Stimulated activated naive CD8-positive, alpha-beta T cell treated with anti-CD3 and anti-CD28 coated beads, Interleukin-15, amount 100 ng/mL, for 72 hours (primary cell): Measurements from ENCODE around the gene NTNG2.

ENCODE experiments used
- ATAC-seq: fragments of 150-1000 bp; cut with Tn5 transposase; 2 replicates; pipeline ENCODE4 v1.10.0; 2021; ENCODE audit warnings: mild to moderate bottlenecking, moderate library complexity
- DNase-seq, 2 donors: peaks; one replicate each; pipeline ENCODE4 v3.0.0; 2021 to 2022
- H3K27ac Mint-ChIP-seq, 2 donors: one replicate each; pipeline ENCODE4 v1.8.0; 2022; ENCODE audit warnings: mild to moderate bottlenecking in 2 of 2, mixed read lengths in 2 of 2, moderate library complexity in 2 of 2
- H3K27me3 Mint-ChIP-seq: one replicate; pipeline ENCODE4 v1.8.0; 2022; ENCODE audit warnings: mixed read lengths
- H3K4me1 Mint-ChIP-seq: one replicate; pipeline ENCODE4 v1.8.0; 2022; ENCODE audit warnings: mild to moderate bottlenecking, mixed read lengths
- H3K4me3 Mint-ChIP-seq, 2 donors: one replicate each; pipeline ENCODE4 v1.8.0; 2022; ENCODE audit warnings: mild to moderate bottlenecking in 2 of 2, mixed read lengths in 2 of 2, moderate library complexity in 1 of 2
- H3K9me3 Mint-ChIP-seq, 2 donors: one replicate each; pipeline ENCODE4 v1.8.0; 2022; ENCODE audit warnings: mixed read lengths in 2 of 2

NTNG2 gene

DNA sequence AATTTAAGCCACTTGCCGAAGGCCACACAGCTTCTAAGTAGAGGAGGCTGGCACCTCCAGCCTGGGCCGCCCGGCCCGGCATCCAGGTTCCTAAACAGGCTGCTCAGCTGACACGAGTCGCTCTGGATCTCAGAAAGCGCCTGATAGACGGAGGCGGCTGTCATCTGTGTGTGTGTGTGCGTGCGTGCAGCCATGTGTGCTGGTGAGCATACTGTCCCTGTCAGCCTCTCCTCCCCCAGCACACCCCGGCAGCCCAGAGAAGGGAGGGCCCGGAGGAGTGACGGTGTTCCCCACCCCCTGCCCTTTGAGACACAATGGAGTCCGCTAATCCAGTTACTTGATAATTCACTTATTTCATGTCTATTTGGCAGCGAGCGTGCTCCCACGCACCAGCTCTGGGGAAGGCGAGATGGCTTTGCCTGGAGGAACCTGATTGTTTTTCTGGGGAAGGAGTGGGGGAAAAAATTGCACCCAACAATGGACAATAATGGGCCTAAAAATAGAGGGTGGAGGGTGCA, 20.0 kb downstream of the NTNG2 start:
- Mint-ChIP-seq H3K27me3 (peaks cover 55% of the 10 kb centered on the region), H3K4me3 (no peak overlapping the region), H3K4me1 (peaks cover 6% of the 10 kb centered on the region), H3K27ac (no peak overlapping the region), H3K9me3 (no peaks in the 10 kb centered on the region)
- DNase-seq = no peak
- ATAC-seq = no peak

DNA sequence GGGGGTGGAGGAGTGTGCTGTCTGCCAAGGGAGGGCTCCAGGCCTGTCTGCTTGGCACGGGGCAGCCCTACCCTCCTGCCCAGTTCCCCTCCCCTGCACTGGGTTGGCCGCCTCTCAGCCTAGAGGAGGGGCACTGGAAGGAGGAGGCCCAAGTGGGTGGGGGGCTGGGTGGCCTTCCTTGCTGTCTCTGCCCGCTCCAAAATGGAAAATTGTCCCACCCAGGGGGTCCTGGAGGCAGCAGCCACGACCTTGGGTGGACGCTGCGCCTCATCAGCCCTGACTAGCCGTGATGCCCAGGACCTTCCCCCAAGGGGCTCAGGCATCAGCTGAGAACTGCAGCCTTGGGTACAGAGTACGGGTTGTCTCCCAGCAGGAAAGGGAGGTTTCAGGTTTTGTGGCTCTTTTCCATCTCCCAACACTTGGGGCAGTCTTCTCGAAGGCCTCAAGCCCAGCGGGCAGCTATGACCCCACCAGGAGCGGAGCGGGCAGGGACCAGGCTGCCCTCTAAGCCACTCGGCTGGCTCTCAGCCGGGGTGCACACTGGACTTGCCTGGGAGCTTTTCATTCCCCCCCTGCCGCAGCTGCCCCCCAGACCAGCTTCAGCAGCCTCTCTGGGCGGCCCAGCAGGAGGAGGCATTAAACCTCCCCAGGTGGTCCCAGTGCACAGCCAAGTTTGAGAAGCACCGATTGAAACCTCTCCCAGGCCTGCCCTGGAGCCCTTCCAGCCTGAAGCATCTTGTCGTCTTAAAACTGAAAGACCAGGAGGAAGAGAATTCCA, 20.6 kb downstream of the NTNG2 start:
- no peak overlapping the region for H3K4me3 Mint-ChIP-seq
- no peak for DNase-seq
- H3K9me3 Mint-ChIP-seq = no peaks in the 10 kb centered on the region
- ATAC-seq = no peak
- peaks cover 6% of the 10 kb centered on the region for H3K4me1 Mint-ChIP-seq
- peaks cover 48% of the 10 kb centered on the region for H3K27me3 Mint-ChIP-seq
- H3K27ac Mint-ChIP-seq = no peak overlapping the region

DNA sequence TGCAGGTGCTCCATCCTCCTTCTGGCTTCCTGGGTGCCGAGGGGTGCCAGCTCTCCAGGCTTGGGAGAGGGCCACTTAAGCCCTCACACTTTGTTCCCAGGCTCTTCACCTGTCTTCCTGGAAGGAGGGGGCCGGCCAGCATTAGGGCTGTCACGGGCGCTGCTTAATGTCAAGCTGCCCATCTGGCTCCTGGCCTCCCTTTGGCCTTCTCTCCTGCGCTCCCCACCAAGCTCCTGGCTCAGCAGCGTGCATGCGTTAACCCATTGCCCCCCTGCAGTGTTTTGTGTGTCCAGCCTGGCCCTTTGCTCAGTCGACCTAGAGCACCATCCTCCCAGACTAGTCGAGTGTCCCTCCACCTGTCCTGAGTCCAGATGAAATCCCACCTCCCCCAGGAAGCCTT, 21.3 kb downstream of the NTNG2 start:
- DNase-seq (no peak), ATAC-seq (no peak)
- no peak overlapping the region for H3K4me3 Mint-ChIP-seq
- H3K27ac Mint-ChIP-seq = no peak overlapping the region
- H3K4me1 Mint-ChIP-seq = peaks cover 6% of the 10 kb centered on the region
- no peaks in the 10 kb centered on the region for H3K9me3 Mint-ChIP-seq
- peaks cover 42% of the 10 kb centered on the region for H3K27me3 Mint-ChIP-seq

DNA sequence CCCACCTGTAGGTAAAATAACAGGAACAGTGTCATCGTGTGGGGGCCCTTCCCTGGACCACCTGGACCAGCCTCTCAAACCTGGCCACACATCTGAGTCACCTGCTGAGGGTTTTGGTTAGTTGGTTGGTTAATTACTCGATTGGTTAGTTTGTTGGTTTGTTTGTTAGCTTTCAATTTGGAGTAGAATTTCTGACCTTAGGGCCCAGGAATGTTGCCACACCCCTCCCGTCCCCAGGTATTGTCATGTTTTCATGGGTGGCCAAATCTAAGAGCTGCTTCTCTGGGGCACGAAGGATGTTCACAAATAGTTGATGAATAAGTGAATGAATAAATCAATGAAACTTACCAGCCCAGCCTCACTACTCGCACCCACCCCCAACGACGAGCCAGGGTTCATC, 21.9 kb downstream of the NTNG2 start:
- no peaks in the 10 kb centered on the region for H3K9me3 Mint-ChIP-seq
- peaks cover 6% of the 10 kb centered on the region for H3K4me1 Mint-ChIP-seq
- no peak overlapping the region for H3K4me3 Mint-ChIP-seq
- no peak for ATAC-seq
- H3K27me3 Mint-ChIP-seq = peaks cover 39% of the 10 kb centered on the region
- no peak overlapping the region for H3K27ac Mint-ChIP-seq
- no peak for DNase-seq

DNA sequence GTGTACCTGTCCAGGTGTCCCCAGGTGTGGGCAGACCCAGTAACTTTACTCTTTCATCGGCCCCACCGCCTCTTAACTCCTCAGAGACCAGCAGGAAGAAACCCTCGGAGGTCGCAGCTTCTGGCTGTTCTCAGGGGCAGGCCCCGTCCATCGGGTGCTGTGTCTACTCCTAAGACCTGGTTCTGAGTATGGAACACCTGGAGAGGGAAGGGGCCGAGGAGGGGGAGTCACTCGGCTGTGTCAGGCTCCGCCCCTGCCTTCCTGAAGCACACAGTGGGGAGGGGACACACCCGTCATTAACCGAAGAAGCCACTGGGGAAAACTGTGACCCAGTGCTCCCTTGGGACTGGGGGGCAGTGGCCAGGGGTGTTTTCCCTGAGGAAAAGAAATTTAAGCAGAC, 22.3 kb downstream of the NTNG2 start:
- Mint-ChIP-seq H3K27ac (no peak overlapping the region), H3K4me1 (peaks cover 6% of the 10 kb centered on the region), H3K9me3 (no peaks in the 10 kb centered on the region), H3K27me3 (peaks cover 39% of the 10 kb centered on the region), H3K4me3 (no peak overlapping the region)
- ATAC-seq = no peak
- no peak for DNase-seq

DNA sequence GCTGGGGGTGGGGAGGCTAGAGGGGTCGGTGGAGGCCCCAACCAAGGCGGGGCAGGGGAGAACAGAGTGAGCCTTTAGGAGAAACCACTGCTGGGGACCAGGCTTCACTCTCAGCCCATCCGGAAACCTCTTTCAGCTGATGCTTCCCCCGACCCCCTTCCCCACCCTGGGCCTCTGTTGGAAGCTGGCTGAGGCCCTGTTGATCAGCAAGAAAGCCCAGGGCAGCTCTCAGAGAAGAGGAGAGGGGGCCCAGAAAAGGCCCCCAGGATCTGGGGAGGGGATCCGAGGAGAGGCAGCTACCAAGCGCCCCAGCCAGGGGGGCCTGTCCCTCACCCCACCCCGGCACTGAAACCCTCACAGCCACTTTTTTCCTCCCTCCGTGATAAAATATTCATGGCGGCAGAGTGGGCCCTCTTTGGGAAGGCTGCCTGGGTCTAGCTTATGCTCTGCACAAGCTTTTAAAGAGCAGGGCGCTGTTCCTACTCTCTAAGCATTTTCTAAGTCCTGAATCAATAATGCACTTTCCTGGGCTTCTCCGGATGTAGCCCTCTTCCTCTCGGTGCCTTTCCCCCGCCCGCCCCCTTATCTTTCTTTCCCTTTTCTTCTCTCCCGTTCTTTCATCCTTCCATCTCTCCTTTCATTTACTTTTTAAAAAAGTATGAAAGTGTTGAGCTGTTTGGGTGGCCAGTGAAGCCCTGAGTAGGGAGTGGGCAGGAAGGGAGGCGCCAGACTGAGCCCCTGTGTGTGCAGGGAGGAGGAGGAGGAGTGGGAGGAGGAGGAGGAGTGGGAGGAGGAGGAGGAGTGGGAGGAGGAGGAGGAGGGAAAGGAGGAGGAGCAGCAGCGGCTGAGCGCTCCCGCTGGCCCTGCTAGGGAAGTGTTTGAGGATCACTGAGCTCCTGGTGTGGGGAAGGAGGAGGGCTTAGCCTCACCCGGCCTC, 23.5 kb downstream of the NTNG2 start:
- H3K4me3 Mint-ChIP-seq = no peak overlapping the region
- H3K4me1 Mint-ChIP-seq = peaks cover 6% of the 10 kb centered on the region
- H3K9me3 Mint-ChIP-seq = no peaks in the 10 kb centered on the region
- H3K27ac Mint-ChIP-seq = no peak overlapping the region
- no peak for ATAC-seq
- H3K27me3 Mint-ChIP-seq = peaks cover 39% of the 10 kb centered on the region
- no peak for DNase-seq

DNA sequence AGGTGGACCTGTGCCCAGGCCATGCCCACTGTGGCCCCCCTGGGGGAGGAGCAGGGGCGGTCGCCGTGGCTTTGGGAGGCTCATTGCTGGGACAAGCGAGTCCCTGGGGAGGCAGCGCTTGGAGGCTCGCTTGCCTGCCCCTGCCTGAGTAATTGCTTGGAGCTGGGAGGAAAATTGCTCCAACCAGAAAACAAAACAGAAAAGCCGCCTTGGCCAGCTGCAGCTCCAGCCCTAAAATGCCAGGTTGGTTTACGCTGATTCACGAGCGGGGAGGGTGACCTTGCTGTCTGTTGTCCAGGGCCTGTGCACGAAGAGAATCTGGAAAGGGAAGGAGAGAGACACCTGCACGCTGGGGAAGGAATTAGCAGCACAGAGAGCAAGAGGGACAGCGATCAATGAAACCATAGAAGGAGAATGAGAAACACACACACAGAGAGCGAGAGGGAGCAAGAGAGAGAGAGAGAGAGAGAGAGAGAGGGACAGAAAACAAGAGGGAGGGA, 25.3 kb downstream of the NTNG2 start:
- DNase-seq = no peak
- peaks cover 39% of the 10 kb centered on the region for H3K27me3 Mint-ChIP-seq
- peaks cover 6% of the 10 kb centered on the region for H3K4me1 Mint-ChIP-seq
- H3K4me3 Mint-ChIP-seq = no peak overlapping the region
- no peaks in the 10 kb centered on the region for H3K9me3 Mint-ChIP-seq
- ATAC-seq = no peak
- H3K27ac Mint-ChIP-seq = no peak overlapping the region

DNA sequence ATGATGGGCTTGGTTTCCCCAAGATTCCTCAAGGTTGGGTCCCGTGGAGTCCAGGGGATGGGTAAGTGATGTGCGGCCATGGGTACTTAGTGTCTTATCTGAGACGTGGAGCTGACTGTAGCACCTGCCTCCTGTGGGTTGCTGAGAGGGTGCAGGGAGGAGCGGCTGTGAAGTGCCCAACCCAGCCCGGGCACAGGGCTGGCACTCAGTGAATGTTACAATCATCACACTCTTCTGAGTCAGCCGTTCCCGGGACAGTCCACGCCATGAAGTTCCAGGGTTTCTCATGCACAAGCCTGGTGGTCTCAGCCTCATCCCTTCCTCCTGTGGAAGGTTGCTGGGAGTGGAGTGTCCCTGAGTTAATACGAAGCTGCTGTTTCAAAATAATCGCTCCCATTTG, 29.1 kb downstream of the NTNG2 start:
- H3K4me3 Mint-ChIP-seq = no peak overlapping the region
- H3K27ac Mint-ChIP-seq = no peak overlapping the region
- no peak for DNase-seq
- no peaks in the 10 kb centered on the region for H3K9me3 Mint-ChIP-seq
- H3K4me1 Mint-ChIP-seq = no peaks in the 10 kb centered on the region
- ATAC-seq = no peak
- H3K27me3 Mint-ChIP-seq = peaks cover 8% of the 10 kb centered on the region

DNA sequence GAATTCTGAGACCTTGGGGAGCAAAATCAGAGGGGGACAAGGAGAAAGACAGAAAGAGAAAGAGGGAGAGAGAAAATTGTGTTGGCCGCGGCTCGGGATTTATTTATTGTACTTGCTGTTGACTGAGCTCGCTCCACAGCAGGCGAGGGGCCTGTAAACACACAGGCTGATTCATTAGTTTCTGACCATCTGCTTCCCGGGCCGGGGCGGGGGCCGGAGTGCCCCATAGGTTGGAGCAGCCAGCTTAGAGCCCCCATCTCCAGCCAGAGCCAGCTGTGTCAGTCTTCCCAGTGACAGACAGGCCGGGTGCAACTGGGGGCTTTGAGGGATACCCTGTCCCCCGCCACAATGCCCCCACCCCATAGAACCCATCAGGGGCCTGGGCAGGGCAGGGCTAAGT, 30.9 kb downstream of the NTNG2 start:
- no peak for DNase-seq
- no peaks in the 10 kb centered on the region for H3K4me1 Mint-ChIP-seq
- no peak overlapping the region for H3K4me3 Mint-ChIP-seq

DNA sequence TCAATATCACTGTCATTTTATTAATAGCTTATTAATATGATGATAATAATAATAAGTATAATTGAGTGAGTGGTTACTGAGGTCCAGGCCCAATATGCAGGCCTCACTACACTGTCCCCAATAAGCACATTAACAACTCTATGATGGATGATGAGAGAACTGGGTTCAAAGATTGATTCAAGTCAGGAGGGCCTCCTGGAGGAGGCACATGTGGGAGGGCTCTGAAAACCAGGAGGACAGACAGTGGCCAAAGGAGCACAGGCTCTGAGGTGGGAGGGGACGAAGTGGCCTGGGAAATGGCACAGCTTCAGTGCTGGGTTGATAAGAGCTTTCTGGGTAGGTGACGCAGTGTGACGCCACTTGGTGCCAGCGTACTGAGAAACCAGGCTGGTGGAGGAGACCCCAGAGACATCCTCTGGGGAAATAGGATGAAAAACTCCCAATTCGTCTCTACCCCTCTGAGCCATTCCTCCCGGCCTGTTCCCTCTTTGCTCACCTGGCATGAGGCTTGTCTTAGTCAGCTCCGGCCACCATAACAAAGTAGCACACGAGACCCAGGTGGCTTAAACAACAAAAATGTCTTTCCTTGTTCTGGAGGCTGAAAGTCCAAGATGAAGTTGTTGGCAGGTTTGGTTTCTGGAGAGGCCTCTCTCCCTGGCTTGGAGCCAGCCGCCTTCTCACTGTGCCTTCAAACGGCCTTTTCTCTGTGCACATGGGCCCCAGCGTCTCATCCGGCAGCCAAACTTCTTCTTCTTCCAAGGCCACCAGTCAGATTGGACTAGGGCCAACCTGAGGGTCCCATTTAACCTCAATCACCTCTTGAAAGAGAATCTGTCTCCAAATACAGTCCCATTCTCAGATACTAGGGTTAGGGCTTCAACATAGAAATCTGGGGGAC, 31.6 kb downstream of the NTNG2 start:
- ATAC-seq (no peak), DNase-seq (no peak)
- Mint-ChIP-seq H3K27ac (no peak overlapping the region), H3K4me1 (no peaks in the 10 kb centered on the region), H3K27me3 (no peaks in the 10 kb centered on the region), H3K4me3 (no peak overlapping the region), H3K9me3 (no peaks in the 10 kb centered on the region)

More for the DNA sequence above, 30.9 kb downstream of the NTNG2 start:
- Mint-ChIP-seq H3K27ac (peak overlapping the region in 1 of 2 donors; percentile 11), H3K27me3 (no peaks in the 10 kb centered on the region), H3K9me3 (no peaks in the 10 kb centered on the region)
- no peak for ATAC-seq

DNA sequence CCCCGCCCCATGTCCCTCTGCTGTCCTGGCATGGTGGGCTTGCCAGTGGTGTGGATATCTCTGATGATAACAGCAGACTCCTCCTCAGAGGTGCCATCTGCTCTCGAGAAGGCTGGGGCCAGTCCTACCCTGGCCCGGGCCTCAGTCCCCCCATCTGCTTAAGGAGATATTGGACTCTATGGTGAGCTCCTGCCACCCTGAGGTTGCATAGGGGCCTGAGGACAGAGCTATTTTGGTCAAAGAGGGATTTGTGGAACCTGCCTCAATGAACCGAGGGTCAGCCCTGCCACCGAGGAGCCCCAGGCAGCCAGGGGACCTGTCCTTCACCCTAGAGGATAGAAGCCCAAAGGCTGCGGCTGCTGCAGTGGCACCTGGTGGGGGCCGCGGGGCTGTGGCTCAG, 32.6 kb downstream of the NTNG2 start:
- Mint-ChIP-seq H3K4me1 (no peaks in the 10 kb centered on the region), H3K9me3 (no peaks in the 10 kb centered on the region), H3K4me3 (no peak overlapping the region), H3K27me3 (no peaks in the 10 kb centered on the region), H3K27ac (no peak overlapping the region)
- no peak for DNase-seq
- no peak for ATAC-seq

DNA sequence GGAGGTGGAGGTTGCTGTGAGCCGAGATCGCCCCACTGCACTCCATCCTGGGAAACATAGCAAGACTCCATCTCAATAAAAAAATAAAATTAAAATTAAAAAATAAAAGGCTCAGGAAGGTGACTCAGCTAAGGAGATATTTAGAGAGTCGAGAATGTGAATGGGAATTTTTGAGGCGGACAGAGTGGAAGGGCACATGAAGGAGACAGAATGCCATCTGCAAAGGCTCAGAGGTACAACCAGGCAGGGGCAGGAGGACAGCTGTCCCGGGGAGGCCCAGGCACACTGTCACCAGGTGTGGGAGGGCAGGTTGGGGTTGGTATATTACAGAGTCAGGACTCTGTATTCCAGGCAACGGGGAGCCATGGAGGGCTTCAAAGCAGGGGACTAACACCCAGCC, 35.5 kb downstream of the NTNG2 start:
- Mint-ChIP-seq H3K27me3 (peaks cover 10% of the 10 kb centered on the region), H3K9me3 (no peaks in the 10 kb centered on the region), H3K27ac (no peak overlapping the region), H3K4me1 (no peaks in the 10 kb centered on the region), H3K4me3 (no peak overlapping the region)
- ATAC-seq (no peak), DNase-seq (no peak)

DNA sequence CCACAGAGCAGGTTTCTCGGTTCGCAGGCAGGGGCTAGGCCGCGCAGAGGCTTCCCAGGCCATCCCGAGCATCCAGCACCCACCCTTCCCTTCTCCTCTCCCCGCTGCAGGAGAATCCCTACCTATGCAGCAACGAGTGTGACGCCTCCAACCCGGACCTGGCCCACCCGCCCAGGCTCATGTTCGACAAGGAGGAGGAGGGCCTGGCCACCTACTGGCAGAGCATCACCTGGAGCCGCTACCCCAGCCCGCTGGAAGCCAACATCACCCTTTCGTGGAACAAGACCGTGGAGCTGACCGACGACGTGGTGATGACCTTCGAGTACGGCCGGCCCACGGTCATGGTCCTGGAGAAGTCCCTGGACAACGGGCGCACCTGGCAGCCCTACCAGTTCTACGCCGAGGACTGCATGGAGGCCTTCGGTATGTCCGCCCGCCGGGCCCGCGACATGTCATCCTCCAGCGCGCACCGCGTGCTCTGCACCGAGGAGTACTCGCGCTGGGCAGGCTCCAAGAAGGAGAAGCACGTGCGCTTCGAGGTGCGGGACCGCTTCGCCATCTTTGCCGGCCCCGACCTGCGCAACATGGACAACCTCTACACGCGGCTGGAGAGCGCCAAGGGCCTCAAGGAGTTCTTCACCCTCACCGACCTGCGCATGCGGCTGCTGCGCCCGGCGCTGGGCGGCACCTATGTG, 36.1 kb downstream of the NTNG2 start:
- DNase-seq (no peak), ATAC-seq (no peak)
- Mint-ChIP-seq H3K27ac (no peak overlapping the region), H3K9me3 (no peaks in the 10 kb centered on the region), H3K4me1 (no peaks in the 10 kb centered on the region), H3K27me3 (peaks cover 17% of the 10 kb centered on the region), H3K4me3 (no peak overlapping the region)

DNA sequence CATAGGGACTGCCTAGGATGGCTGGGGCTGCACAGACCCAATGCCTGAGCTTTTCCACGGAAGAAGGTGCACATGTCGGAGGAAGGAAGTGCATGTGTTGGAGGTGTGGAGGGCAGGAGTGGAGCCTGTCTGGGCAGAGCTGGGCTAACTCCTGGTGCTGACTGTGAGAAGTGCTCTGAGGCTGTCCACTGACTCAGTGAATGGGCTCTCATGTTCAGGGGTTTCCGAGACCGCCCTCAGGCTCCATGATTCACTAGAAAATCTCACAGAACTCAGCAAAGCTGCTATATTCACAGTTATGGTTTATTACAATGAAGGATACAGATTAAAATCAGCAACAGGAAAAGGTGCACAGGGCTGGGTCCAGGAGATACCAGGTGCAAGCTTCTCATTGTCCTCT, 37.2 kb downstream of the NTNG2 start:
- no peak for ATAC-seq
- Mint-ChIP-seq H3K4me3 (no peak overlapping the region), H3K27ac (peak overlapping the region in 1 of 2 donors; percentile 61), H3K9me3 (no peaks in the 10 kb centered on the region), H3K4me1 (no peaks in the 10 kb centered on the region), H3K27me3 (peaks cover 18% of the 10 kb centered on the region)
- no peak for DNase-seq

DNA sequence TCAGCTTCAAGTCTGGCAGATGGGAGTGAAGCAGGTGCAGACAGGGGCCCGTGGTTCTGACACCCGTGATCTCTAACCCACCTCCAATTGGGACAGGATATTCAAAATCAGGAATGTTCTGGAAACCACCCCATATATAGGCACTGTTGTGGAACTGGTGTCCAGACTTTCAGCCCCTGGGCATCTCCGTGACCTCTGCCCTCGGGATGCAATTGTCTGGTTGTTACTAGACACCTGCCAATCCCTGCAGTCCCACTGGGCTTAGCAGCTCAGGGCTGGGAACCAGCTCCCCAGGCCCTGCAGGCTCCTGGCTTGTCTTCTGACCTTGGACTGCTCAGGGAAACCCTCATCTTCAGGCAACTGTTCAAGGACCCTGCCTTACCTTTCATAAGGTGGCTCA, 38.8 kb downstream of the NTNG2 start:
- Mint-ChIP-seq H3K4me1 (no peaks in the 10 kb centered on the region), H3K9me3 (peaks cover 0 to 9% of the 10 kb centered on the region in 2 donors), H3K27ac (no peak overlapping the region), H3K27me3 (peaks cover 25% of the 10 kb centered on the region), H3K4me3 (no peak overlapping the region)
- no peak for DNase-seq
- ATAC-seq = no peak
